ENCODE data around the gene RBMS3. TPM values are rescaled to one million over a fixed set of nuclear protein-coding genes. Genes with fewer than 3 reads are reported as not detected.

RBMS3 gene
- total RNA-seq, 1 donor, result 81.1 TPM

GRCh38 chr3:30024466-30024865, 743.6 kb downstream of the RBMS3 start:
- DNase-seq (ENCODE audit: insufficient read length, low spot score, missing footprints), result no peak
- Histone ChIP-seq H3K27ac (ENCODE audit: low read depth, low read length) (no peak overlapping the region), H3K4me3 (ENCODE audit: insufficient read depth, low read length) (no peak overlapping the region), H3K4me1 (ENCODE audit: insufficient read depth, low read length) (no peaks in the 10 kb centered on the region), H2AFZ (ENCODE audit: low read length) (no peak overlapping the region), H3K79me2 (ENCODE audit: insufficient read depth, low read length) (no peaks in the 10 kb centered on the region), H3K9me3 (ENCODE audit: low read depth, low read length) (no peaks in the 10 kb centered on the region), H3K36me3 (ENCODE audit: insufficient read depth, low read length) (no peaks in the 10 kb centered on the region), H3K4me2 (ENCODE audit: insufficient read depth, low read length) (no peak overlapping the region), H3K27me3 (ENCODE audit: insufficient read depth, low read length) (peaks cover 2% of the 10 kb centered on the region), H4K20me1 (ENCODE audit: insufficient read depth, low read length) (no peaks in the 10 kb centered on the region)
- TF ChIP-seq CTCF (IDR thresholded peaks at IDR 0.05; ENCODE audit: extremely low read depth, low read depth, low read length), result no peak

GRCh38 chr3:30026851-30027250, 746.0 kb downstream of the RBMS3 start:
- Histone ChIP-seq H2AFZ (ENCODE audit: low read length) (no peak overlapping the region), H3K79me2 (ENCODE audit: insufficient read depth, low read length) (no peaks in the 10 kb centered on the region), H4K20me1 (ENCODE audit: insufficient read depth, low read length) (no peaks in the 10 kb centered on the region), H3K27me3 (ENCODE audit: insufficient read depth, low read length) (peaks cover 2% of the 10 kb centered on the region), H3K4me2 (ENCODE audit: insufficient read depth, low read length) (no peak overlapping the region), H3K9me3 (ENCODE audit: low read depth, low read length) (no peaks in the 10 kb centered on the region), H3K4me3 (ENCODE audit: insufficient read depth, low read length) (no peak overlapping the region), H3K36me3 (ENCODE audit: insufficient read depth, low read length) (no peaks in the 10 kb centered on the region), H3K27ac (ENCODE audit: low read depth, low read length) (no peak overlapping the region), H3K4me1 (ENCODE audit: insufficient read depth, low read length) (no peaks in the 10 kb centered on the region)
- no peak for DNase-seq (ENCODE audit: insufficient read length, low spot score, missing footprints)
- TF ChIP-seq CTCF (IDR thresholded peaks at IDR 0.05; ENCODE audit: extremely low read depth, low read depth, low read length), result no peak

GRCh38 chr3:30034246-30034991, 753.5 kb downstream of the RBMS3 start:
- no peak overlapping the region for H3K27ac ChIP-seq (ENCODE audit: low read depth, low read length)
- no peak for TF ChIP-seq CTCF (IDR thresholded peaks at IDR 0.05; ENCODE audit: extremely low read depth, low read depth, low read length)
- no peak overlapping the region for H2AFZ ChIP-seq (ENCODE audit: low read length)
- no peaks in the 10 kb centered on the region for H3K36me3 ChIP-seq (ENCODE audit: insufficient read depth, low read length)
- no peaks in the 10 kb centered on the region for H4K20me1 ChIP-seq (ENCODE audit: insufficient read depth, low read length)
- H3K27me3 ChIP-seq (ENCODE audit: insufficient read depth, low read length), result no peaks in the 10 kb centered on the region
- no peaks in the 10 kb centered on the region for H3K79me2 ChIP-seq (ENCODE audit: insufficient read depth, low read length)
- no peaks in the 10 kb centered on the region for H3K4me1 ChIP-seq (ENCODE audit: insufficient read depth, low read length)
- DNase-seq (ENCODE audit: insufficient read length, low spot score, missing footprints), result no peak
- H3K9me3 ChIP-seq (ENCODE audit: low read depth, low read length), result no peaks in the 10 kb centered on the region
- H3K4me3 ChIP-seq (ENCODE audit: insufficient read depth, low read length), result no peak overlapping the region
- no peak overlapping the region for H3K4me2 ChIP-seq (ENCODE audit: insufficient read depth, low read length)

- H3K4me3 ChIP-seq (ENCODE audit: insufficient read depth, low read length), result no peak overlapping the region
- DNase-seq (ENCODE audit: insufficient read length, low spot score, missing footprints), result peak; percentile 29
- H3K27me3 ChIP-seq (ENCODE audit: insufficient read depth, low read length), result no peaks in the 10 kb centered on the region
- no peaks in the 10 kb centered on the region for H3K79me2 ChIP-seq (ENCODE audit: insufficient read depth, low read length)
- H3K27ac ChIP-seq (ENCODE audit: low read depth, low read length), result no peak overlapping the region
- no peaks in the 10 kb centered on the region for H3K36me3 ChIP-seq (ENCODE audit: insufficient read depth, low read length)
- H3K9me3 ChIP-seq (ENCODE audit: low read depth, low read length), result no peaks in the 10 kb centered on the region
- no peak overlapping the region for H2AFZ ChIP-seq (ENCODE audit: low read length)
- no peaks in the 10 kb centered on the region for H3K4me1 ChIP-seq (ENCODE audit: insufficient read depth, low read length)
- no peak overlapping the region for H3K4me2 ChIP-seq (ENCODE audit: insufficient read depth, low read length)
- H4K20me1 ChIP-seq (ENCODE audit: insufficient read depth, low read length), result no peaks in the 10 kb centered on the region
- no peak for TF ChIP-seq CTCF (IDR thresholded peaks at IDR 0.05; ENCODE audit: extremely low read depth, low read depth, low read length)
Observed at GRCh38 chr3:30035935-30036567, 755.2 kb downstream of the RBMS3 start.

Data from osteoblast (primary cell).